Stomach (tissue), 19 donors: ENCODE data around the gene HPGDS. TPM values are rescaled to one million over a fixed set of nuclear protein-coding genes. Genes with fewer than 3 reads are reported as not detected.
"Not testable (repeated sequence)": the region's sequence is repeated elsewhere in the genome, so short reads cannot be mapped to it uniquely, and the experiment has no call there.

ENCODE experiments used
- DNase-seq, 2 donors: peaks; one replicate each; pipeline versions ENCODE4 v3.0.0 to v3.0.0-alpha.2; 2013 to 2019
- H3K27ac ChIP-seq, 5 donors: fragments of 200-600 bp in 4 of 5; sonication (generic) in 4 of 5; one replicate each; pipeline ENCODE4 v1.5.1; 2013 to 2019; ENCODE audit warnings: mild to moderate bottlenecking in 1 of 5, moderate library complexity in 1 of 5
- H3K27me3 ChIP-seq, 3 donors: fragments of 200-600 bp; sonication (generic); one replicate each; pipeline ENCODE4 v1.5.1; 2017 to 2019; ENCODE audit warnings: mixed run types in 1 of 3
- H3K36me3 ChIP-seq, 4 donors: fragments of 200-600 bp; sonication (generic); 1 replicate in 3 of 4; 2 replicates in 1 of 4; pipeline ENCODE4 v1.5.1; 2016 to 2019
- H3K4me1 ChIP-seq, 4 donors: fragments of 200-600 bp; sonication (generic); one replicate each; pipeline ENCODE4 v1.5.1; 2016 to 2019
- H3K4me3 ChIP-seq, 4 donors: fragments of 200-600 bp; sonication (generic) in 3 of 4; one replicate each; pipeline ENCODE4 v1.5.1; 2016 to 2019; ENCODE audit warnings: mild to moderate bottlenecking in 1 of 4
- H3K9me3 ChIP-seq, 4 donors: fragments of 200-600 bp; sonication (generic); one replicate each; pipeline ENCODE4 v1.5.1; 2016 to 2019
- CTCF ChIP-seq, 7 experiments: fragments of 450-650 bp in 4 of 7; fragments of 200-600 bp in 3 of 7; sonication (generic) in 3 of 7; IDR thresholded peaks; one replicate each; pipeline ENCODE4 v1.5.1; 2016 to 2019; ENCODE audit warnings: antibody characterized with exemption in 7 of 7, control low read depth in 2 of 7, mild to moderate bottlenecking in 1 of 7
- EP300 ChIP-seq: sonication (generic); formaldehyde crosslinking; IDR thresholded peaks from one replicate; pipeline ENCODE4 v1.6.1; 2017; ENCODE audit warnings: antibody characterized with exemption
- POLR2A ChIP-seq, 4 donors: fragments of 450-650 bp; IDR thresholded peaks; one replicate each; pipeline ENCODE4 v1.6.1; 2016; ENCODE audit warnings: antibody characterized with exemption in 4 of 4, control low read depth in 2 of 4, mild to moderate bottlenecking in 1 of 4, moderate library complexity in 1 of 4
- POLR2AphosphoS5 ChIP-seq, 3 donors: sonication (generic); formaldehyde crosslinking; IDR thresholded peaks; one replicate each; pipeline ENCODE4 v1.6.1; 2016; ENCODE audit warnings: antibody characterized with exemption in 3 of 3
- WGBS, 5 donors: extraction: QIAGEN DNeasy Blood & Tissue Kit in 3 of 5; methylation state at CpG; one replicate each; pipeline versions ENCODE4 v1.1.5 to v1.1.7; 2013 to 2018; 5-methylcytosine and 5-hydroxymethylcytosine counted together
- intact Hi-C: fragments of 100-400 bp; cut with DNase I; formaldehyde crosslinking; loops from one replicate; pipeline ENCODE4 v1.15.1; 2023; ENCODE audit warnings: low total_unique reads
- long read RNA-seq, 10 donors: transcript quantifications; one replicate each; lab custom pipeline, GENCODE V29; 2026
- polyA plus RNA-seq, 3 donors: library from polyadenylated mRNA; stranded (reverse); fragments of 200-250 nt; gene quantifications; one replicate each; pipeline ENCODE4 v1.2.3, GENCODE V29; 2013
- total RNA-seq, 5 donors: library from RNA; depleted of rRNA; stranded (reverse); fragments of >200 nt; gene quantifications; one replicate each; pipeline versions ENCODE4 v1.1.0 to v1.2.3, GENCODE V29; 2014 to 2016
- donor health status: healthy with polysubstance abuse.
- donor health status: Bipolar disorder and iron deficiency.
- donor health status: healthy.

Gene HPGDS
- total RNA-seq = 10 to 100 TPM in 1 of 5 donors, 1 to 10 TPM in 2, not detected in 2; 2.6 to 26.4 (median 2.8) TPM
- polyA plus RNA-seq = 1 to 10 TPM in 2 of 3 donors, under 1 TPM in 1; 0.30 to 8.6 (median 4.9) TPM
- long read RNA-seq, donor 1, partial matches to known transcripts = 0 of 1 reads
- long read RNA-seq, donor 1, other reads (novel, unspliced or antisense) = 0 of 1 reads
- long read RNA-seq, donor 2, partial matches to known transcripts = 0 of 2 reads
- long read RNA-seq, donor 2, other reads (novel, unspliced or antisense) = 0 of 2 reads
- long read RNA-seq, donor 3, partial matches to known transcripts = 0 of 2 reads
- long read RNA-seq, donor 3, other reads (novel, unspliced or antisense) = 0 of 2 reads
- long read RNA-seq, donor 4 = 0 reads
- long read RNA-seq, donor 5, partial matches to known transcripts = 0 of 1 reads
- long read RNA-seq, donor 5, other reads (novel, unspliced or antisense) = 0 of 1 reads
- long read RNA-seq, donor 6, partial matches to known transcripts = 0 of 2 reads
- long read RNA-seq, donor 6, other reads (novel, unspliced or antisense) = 0 of 2 reads
- long read RNA-seq, donor 7, partial matches to known transcripts = 0 of 2 reads
- long read RNA-seq, donor 7, other reads (novel, unspliced or antisense) = 0 of 2 reads
- long read RNA-seq, donor 8, partial matches to known transcripts = 0 of 2 reads
- long read RNA-seq, donor 8, other reads (novel, unspliced or antisense) = 0 of 2 reads
- long read RNA-seq, donor 9, partial matches to known transcripts = 0 of 1 reads
- long read RNA-seq, donor 9, other reads (novel, unspliced or antisense) = 0 of 1 reads
- long read RNA-seq, donor 10 = 0 reads

- H3K9me3 ChIP-seq = no peaks in the 10 kb centered on the region
- H3K27me3 ChIP-seq = no peaks in the 10 kb centered on the region
- intact Hi-C loops = no loop called here
- no peak within 1 kb of the TSS for H3K4me3 ChIP-seq
- DNase-seq = no peak
- no peaks in the 10 kb centered on the region for H3K36me3 ChIP-seq
- WGBS, 5 donors = 73 to 86% (median 80%) methylated on average over 5 of the region's 5 CpGs
- peak in 1 of 3 donors; percentile 21 for TF ChIP-seq POLR2AphosphoS5 (IDR thresholded peaks at IDR 0.05)
- no peak for TF ChIP-seq EP300
- no peaks in the 10 kb centered on the region for H3K4me1 ChIP-seq
- H3K27ac ChIP-seq = no peak within 1 kb of the TSS
These were observed at the start of gene HPGDS for GRCh38 chr4:94342694-94343093. Gene HPGDS, minus strand, starts transcription at chr4:94342836. Its CDS starts 8,207 bp downstream, at chr4:94334629.

GRCh38 chr4:94390804-94391410 lies 48.3 kb upstream of the HPGDS start:
- Histone ChIP-seq H3K4me3 (no peak overlapping the region), H3K36me3 (no peaks in the 10 kb centered on the region), H3K27ac (no peak overlapping the region), H3K27me3 (no peaks in the 10 kb centered on the region), H3K9me3 (no peaks in the 10 kb centered on the region), H3K4me1 (no peaks in the 10 kb centered on the region)
- TF ChIP-seq CTCF (IDR thresholded peaks at IDR 0.05) (peak in 3 of 7 experiments; percentile 9 to 33 (median 23)), POLR2A (IDR thresholded peaks at IDR 0.05) (no peak), POLR2AphosphoS5 (IDR thresholded peaks at IDR 0.05) (no peak)
- WGBS, 5 donors = 80 to 91% (median 85%) methylated on average over 2 of the region's 2 CpGs
- intact Hi-C loops = no loop called here
- peak in 1 of 2 donors; percentile 37 for DNase-seq

- 82 to 89% (median 85%) methylated on average over 5 of the region's 5 CpGs for WGBS, 5 donors
- intact Hi-C loops = no loop called here
- no peaks in the 10 kb centered on the region for H3K9me3 ChIP-seq
- TF ChIP-seq POLR2A (IDR thresholded peaks at IDR 0.05) (no peak), CTCF (IDR thresholded peaks at IDR 0.05) (no peak), EP300 (no peak), POLR2AphosphoS5 (IDR thresholded peaks at IDR 0.05) (no peak)
- no peak overlapping the region for H3K4me3 ChIP-seq
- H3K27me3 ChIP-seq = no peaks in the 10 kb centered on the region
- no peak overlapping the region for H3K27ac ChIP-seq
- H3K36me3 ChIP-seq = no peaks in the 10 kb centered on the region
- no peak for DNase-seq
- no peaks in the 10 kb centered on the region for H3K4me1 ChIP-seq
These were observed 47.1 kb upstream of the HPGDS start for GRCh38 chr4:94389595-94390267.

- H3K27me3 ChIP-seq, intact Hi-C loops, H3K36me3 ChIP-seq, H3K9me3 ChIP-seq, H3K27ac ChIP-seq, H3K4me3 ChIP-seq, DNase-seq, H3K4me1 ChIP-seq: not testable (repeated sequence)
- WGBS, 5 donors = 33 to 54% (median 41%) methylated on average over 4 of the region's 4 CpGs
These were observed 45.3 kb upstream of the HPGDS start for GRCh38 chr4:94387965-94388364.

GRCh38 chr4:94385452-94385851 lies 42.8 kb upstream of the HPGDS start:
- H3K4me3 ChIP-seq, H3K27me3 ChIP-seq, DNase-seq, intact Hi-C loops, H3K4me1 ChIP-seq, H3K36me3 ChIP-seq, H3K9me3 ChIP-seq, H3K27ac ChIP-seq: not testable (repeated sequence)
- 69 to 90% (median 79%) methylated on average over 3 of the region's 3 CpGs for WGBS, 5 donors

GRCh38 chr4:94382891-94383290 lies 40.3 kb upstream of the HPGDS start:
- DNase-seq, intact Hi-C loops, H3K36me3 ChIP-seq, H3K27ac ChIP-seq, H3K4me3 ChIP-seq, H3K4me1 ChIP-seq, H3K9me3 ChIP-seq, H3K27me3 ChIP-seq: not testable (repeated sequence)
- 76 to 85% (median 82%) methylated on average over 5 of the region's 5 CpGs for WGBS, 5 donors
